GM23338 (cell line): ENCODE measurements around the gene MICALL2. TPM values are rescaled to one million over a fixed set of nuclear protein-coding genes. Genes with fewer than 3 reads are reported as not detected.

Experiments used
- ATAC-seq: fragments of 200-7000 bp; cut with Tn5 transposase; 3 replicates; pipeline ENCODE4 v1.9.1; 2020
- DNase-seq: peaks from one replicate; pipeline ENCODE4 v3.0.0-alpha.2; 2015; ENCODE audit warnings: low spot score
- H2AFZ ChIP-seq: fragments of 200-600 bp; sonication (generic); 2 replicates; pipeline ENCODE4 v1.8.0; 2016; ENCODE audit warnings: antibody characterized with exemption, mild to moderate bottlenecking, moderate library complexity
- H3F3A ChIP-seq: fragments of 200-600 bp; sonication (generic); replicated peaks from 2 replicates; pipeline ENCODE4 v1.8.0; 2017; ENCODE audit warnings: antibody characterized with exemption, mixed run types, low read depth
- H3K27ac ChIP-seq: fragments of 200-600 bp; sonication (generic); 2 replicates; pipeline ENCODE4 v1.6.1; 2016; ENCODE audit warnings: low read depth
- H3K27me3 ChIP-seq: fragments of 200-600 bp; sonication (generic); 2 replicates; pipeline ENCODE4 v1.8.0; 2016; ENCODE audit warnings: mild to moderate bottlenecking, mixed run types, moderate library complexity; ENCODE audit not compliant: insufficient read depth
- H3K36me3 ChIP-seq: fragments of 200-600 bp; sonication (generic); 2 replicates; pipeline ENCODE4 v1.8.0; 2016; ENCODE audit warnings: mild to moderate bottlenecking; ENCODE audit not compliant: insufficient read depth
- H3K4me1 ChIP-seq: fragments of 200-600 bp; sonication (generic); 2 replicates; pipeline ENCODE4 v1.8.0; 2016; ENCODE audit warnings: mild to moderate bottlenecking, moderate library complexity; ENCODE audit not compliant: insufficient read depth
- H3K4me2 ChIP-seq: fragments of 200-600 bp; sonication (generic); 2 replicates; pipeline ENCODE4 v1.7.1; 2017; ENCODE audit warnings: mixed run types
- H3K4me3 ChIP-seq: fragments of 200-600 bp; sonication (generic); 2 replicates; pipeline ENCODE4 v1.6.1; 2016; ENCODE audit warnings: mixed run types
- H3K79me2 ChIP-seq: fragments of 200-600 bp; sonication (generic); replicated peaks from 2 replicates; pipeline ENCODE4 v1.8.0; 2017; ENCODE audit warnings: mild to moderate bottlenecking; ENCODE audit not compliant: insufficient read depth
- H3K9me2 ChIP-seq: fragments of 200-600 bp; sonication (generic); 2 replicates; pipeline ENCODE4 v1.8.0; 2017; ENCODE audit not compliant: insufficient read depth
- H4K20me1 ChIP-seq: fragments of 200-600 bp; sonication (generic); replicated peaks from 2 replicates; pipeline ENCODE4 v1.8.0; 2017; ENCODE audit warnings: mild to moderate bottlenecking; ENCODE audit not compliant: insufficient read depth
- H3K27ac Mint-ChIP-seq: 2 replicates; pipeline ENCODE4 v1.8.0; 2020; ENCODE audit warnings: inconsistent platforms, mild to moderate bottlenecking, moderate library complexity, mixed read lengths
- H3K27me3 Mint-ChIP-seq: 3 replicates; pipeline ENCODE4 v1.8.0; 2022; ENCODE audit warnings: low read depth, mild to moderate bottlenecking, moderate library complexity, mixed read lengths, inconsistent platforms; ENCODE audit not compliant: insufficient read depth, poor library complexity
- H3K36me3 Mint-ChIP-seq: 3 replicates; pipeline ENCODE4 v1.8.0; 2021; ENCODE audit warnings: low read depth, mild to moderate bottlenecking, inconsistent platforms, moderate library complexity, mixed read lengths
- H3K4me1 Mint-ChIP-seq: 3 replicates; pipeline ENCODE4 v1.8.0; 2020; ENCODE audit warnings: mild to moderate bottlenecking, inconsistent platforms, mixed read lengths
- H3K4me3 Mint-ChIP-seq: 3 replicates; pipeline ENCODE4 v1.8.0; 2021; ENCODE audit warnings: moderate library complexity, mild to moderate bottlenecking, inconsistent platforms, mixed read lengths
- H3K9me3 Mint-ChIP-seq: 3 replicates; pipeline ENCODE4 v1.8.0; 2020; ENCODE audit warnings: moderate library complexity, mild to moderate bottlenecking, inconsistent platforms, mixed read lengths
- CREB1 ChIP-seq: fragments of 250-450 bp; sonication (Bioruptor Pico); IDR thresholded peaks from 2 replicates; pipeline ENCODE4 v1.5.0; 2020; ENCODE audit warnings: low read depth, mild to moderate bottlenecking, moderate library complexity
- CTCF ChIP-seq, 2 experiments: fragments of 200-600 bp in 1 of 2; sonication (generic) in 1 of 2; conservative IDR thresholded peaks; 2 replicates each; pipeline versions ENCODE4 v1.5.1 to v1.6.1; 2016 to 2017; ENCODE audit warnings: antibody characterized with exemption in 2 of 2, low read depth in 2 of 2, mild to moderate bottlenecking in 2 of 2, moderate library complexity in 1 of 2
- ETS1 ChIP-seq: IDR thresholded peaks from 2 replicates; pipeline ENCODE4 v1.6.1; 2016; ENCODE audit warnings: antibody characterized with exemption
- EZH2 ChIP-seq: fragments of 200-600 bp; sonication (generic); IDR thresholded peaks from one replicate; pipeline ENCODE4 v1.8.0; 2017; ENCODE audit warnings: antibody characterized with exemption, mild to moderate bottlenecking, low read depth; ENCODE audit not compliant: unreplicated experiment
- EZH2phosphoT487 ChIP-seq: fragments of 200-600 bp; sonication (generic); IDR thresholded peaks from one replicate; pipeline ENCODE4 v1.8.1; 2018; ENCODE audit warnings: antibody characterized with exemption; ENCODE audit not compliant: unreplicated experiment
- JUNB ChIP-seq: IDR thresholded peaks from one replicate; pipeline ENCODE4 v1.6.1; 2016; ENCODE audit warnings: antibody characterized with exemption; ENCODE audit not compliant: unreplicated experiment
- NANOG ChIP-seq: IDR thresholded peaks from 2 replicates; pipeline ENCODE4 v1.6.1; 2016; ENCODE audit warnings: antibody characterized with exemption, borderline replicate concordance
- POLR2AphosphoS5 ChIP-seq: IDR thresholded peaks from 2 replicates; pipeline ENCODE4 v1.6.1; 2016; ENCODE audit warnings: antibody characterized with exemption, low read depth
- REST ChIP-seq: IDR thresholded peaks from one replicate; pipeline ENCODE4 v1.6.1; 2018; ENCODE audit warnings: antibody characterized with exemption; ENCODE audit not compliant: unreplicated experiment
- STAT1 ChIP-seq: IDR thresholded peaks from one replicate; pipeline ENCODE4 v1.6.1; 2016; ENCODE audit warnings: antibody characterized with exemption; ENCODE audit not compliant: unreplicated experiment
- ZNF114 ChIP-seq: fragments of 250-450 bp; sonication (Bioruptor Pico); IDR thresholded peaks from 2 replicates; pipeline ENCODE4 v1.5.0; 2020; ENCODE audit warnings: mild to moderate bottlenecking, moderate library complexity
- ZNF331 ChIP-seq: fragments of 250-450 bp; sonication (Bioruptor Pico); IDR thresholded peaks from 2 replicates; pipeline ENCODE4 v1.5.0; 2020; ENCODE audit warnings: low read depth, mild to moderate bottlenecking, moderate library complexity
- ZNF462 ChIP-seq: fragments of 250-450 bp; sonication (Bioruptor Pico); IDR thresholded peaks from 2 replicates; pipeline ENCODE4 v1.5.0; 2020; ENCODE audit warnings: mild to moderate bottlenecking, moderate library complexity
- polyA plus RNA-seq: library from polyadenylated mRNA; unstranded; fragments of >200 nt; fragmentation: Nextera tagmentation; extraction: Ambion mirVana; gene quantifications from 2 replicates; pipeline ENCODE4 v1.2.1, GENCODE V29; 2016
- total RNA-seq: library from RNA; depleted of rRNA; stranded (reverse); fragments of >200 nt; shearing (Covaris generic); gene quantifications from 2 replicates; pipeline ENCODE4 v1.2.3, GENCODE V29; 2014

The MICALL2 gene
- total and polyA plus RNA-seq, 2 experiments from 2014 or later, result 7.0 to 13.0 TPM

GRCh38 chr7:1447551-1448244, 11.6 kb downstream of the MICALL2 start:
- H4K20me1 ChIP-seq, result no peaks in the 10 kb centered on the region
- no peaks in the 10 kb centered on the region for H3K36me3 ChIP-seq
- H3K27me3 ChIP-seq, result no peaks in the 10 kb centered on the region
- TF ChIP-seq EZH2 (no peak), ETS1 (no peak), REST (no peak), POLR2AphosphoS5 (no peak), CTCF (conservative IDR thresholded peaks at IDR 0.05; ENCODE audit: low read depth in 2 of 2) (no peak), JUNB (no peak), ZNF114 (CRISPR knock-in tag) (no peak), NANOG (no peak), STAT1 (no peak), ZNF462 (CRISPR knock-in tag) (no peak), EZH2phosphoT487 (no peak), CREB1 (CRISPR knock-in tag) (no peak), ZNF331 (CRISPR knock-in tag) (no peak)
- no peaks in the 10 kb centered on the region for H3K36me3 Mint-ChIP-seq
- no peaks in the 10 kb centered on the region for H3K9me2 ChIP-seq
- no peaks in the 10 kb centered on the region; the same call in 2 of the 3 replicates for H3K9me3 Mint-ChIP-seq
- no peak overlapping the region for H3K4me3 Mint-ChIP-seq
- no peaks in the 10 kb centered on the region for H3K4me1 ChIP-seq
- no peak overlapping the region for H3K4me2 ChIP-seq
- no peak overlapping the region for H2AFZ ChIP-seq
- no peak overlapping the region for H3K27ac Mint-ChIP-seq
- DNase-seq, result no peak
- H3F3A ChIP-seq, result no peaks in the 10 kb centered on the region
- H3K27me3 Mint-ChIP-seq, result peaks cover 3% of the 10 kb centered on the region
- no peak overlapping the region for H3K4me3 ChIP-seq
- ATAC-seq, result peak; percentile 12; the same call in 1 of the 3 replicates
- no peak overlapping the region for H3K27ac ChIP-seq
- peaks cover 2% of the 10 kb centered on the region; the same call in 1 of the 3 replicates for H3K4me1 Mint-ChIP-seq
- H3K79me2 ChIP-seq, result no peaks in the 10 kb centered on the region
